HG03103 (cell line): ENCODE data around the gene TGFBR2.
"Not testable (repeated sequence)": the region's sequence is repeated elsewhere in the genome, so short reads cannot be mapped to it uniquely, and the experiment has no call there.

Experiments used
- ATAC-seq: cut with Tn5 transposase; IDR thresholded peaks from one replicate; pipeline ENCODE4 v1.9.1; 2021; ENCODE audit warnings: low read depth; ENCODE audit not compliant: unreplicated experiment

The TGFBR2 gene

GRCh38 chr3:30654269-30654668 lies 47.9 kb downstream of the TGFBR2 start:
- ATAC-seq, result no peak

- ATAC-seq, result no peak
These were observed 48.9 kb downstream of the TGFBR2 start for GRCh38 chr3:30655187-30655812.

- ATAC-seq, result no peak
These were observed 50.3 kb downstream of the TGFBR2 start for GRCh38 chr3:30656624-30657141.

- ATAC-seq, result peak; percentile 7
These were observed 51.5 kb downstream of the TGFBR2 start for GRCh38 chr3:30657914-30658313.

GRCh38 chr3:30658328-30659052 lies 52.1 kb downstream of the TGFBR2 start:
- ATAC-seq, result peak; percentile 82

- ATAC-seq, result no peak
These were observed 53.1 kb downstream of the TGFBR2 start for GRCh38 chr3:30659270-30660130.

GRCh38 chr3:30660136-30660535 lies 53.7 kb downstream of the TGFBR2 start:
- ATAC-seq, result no peak

GRCh38 chr3:30660656-30661055 lies 54.3 kb downstream of the TGFBR2 start:
- ATAC-seq, result no peak

- ATAC-seq, result no peak
These were observed 54.9 kb downstream of the TGFBR2 start for GRCh38 chr3:30661098-30661873.

GRCh38 chr3:30662836-30663235 lies 56.4 kb downstream of the TGFBR2 start:
- no peak for ATAC-seq

GRCh38 chr3:30663533-30664241 lies 57.3 kb downstream of the TGFBR2 start:
- no peak for ATAC-seq

- ATAC-seq, result no peak
These were observed 58.1 kb downstream of the TGFBR2 start for GRCh38 chr3:30664459-30664858.

- ATAC-seq, result no peak
These were observed 58.5 kb downstream of the TGFBR2 start for GRCh38 chr3:30664884-30665283.

- ATAC-seq, result no peak
These were observed 59.1 kb downstream of the TGFBR2 start for GRCh38 chr3:30665539-30665938.

GRCh38 chr3:30666572-30667279 lies 60.3 kb downstream of the TGFBR2 start:
- ATAC-seq, result no peak

GRCh38 chr3:30667280-30667651 lies 60.9 kb downstream of the TGFBR2 start:
- no peak for ATAC-seq

GRCh38 chr3:30668051-30668609 lies 61.7 kb downstream of the TGFBR2 start:
- ATAC-seq, result no peak

GRCh38 chr3:30669360-30669934 lies 63.0 kb downstream of the TGFBR2 start:
- not testable (repeated sequence) for ATAC-seq

- ATAC-seq, result no peak
These were observed 63.9 kb downstream of the TGFBR2 start for GRCh38 chr3:30670292-30670691.
